Esophagus squamous epithelium (tissue), 5 donors: Measurements from ENCODE around the gene IDNK. TPM values are rescaled to one million over a fixed set of nuclear protein-coding genes. Genes with fewer than 3 reads are reported as not detected.
A peak's percentile ranks its signal among the peaks of the same experiment; 100 is the strongest.

ENCODE experiments used
- DNase-seq: peaks from one replicate; lab custom pipeline; 2025; lab: John Stamatoyannopoulos, UW
- H3K27ac ChIP-seq, 4 donors: fragments of 200-600 bp; sonication (generic); one replicate each; pipeline ENCODE4 v1.5.1; 2016 to 2019; ENCODE audit warnings: mild to moderate bottlenecking in 1 of 4
- H3K27me3 ChIP-seq, 4 donors: fragments of 200-600 bp; sonication (generic); 1 replicate in 3 of 4; 2 replicates in 1 of 4; pipeline versions ENCODE4 v1.5.1 to v1.6.0; 2017 to 2021; ENCODE audit warnings: antibody characterized with exemption in 1 of 4
- H3K36me3 ChIP-seq, 3 donors: fragments of 200-600 bp; sonication (generic); one replicate each; pipeline ENCODE4 v1.5.1; 2016 to 2019
- H3K4me1 ChIP-seq, 3 donors: fragments of 200-600 bp; sonication (generic); one replicate each; pipeline ENCODE4 v1.5.1; 2017 to 2019
- H3K4me3 ChIP-seq, 4 donors: fragments of 200-600 bp; sonication (generic); 1 replicate in 3 of 4; 2 replicates in 1 of 4; pipeline ENCODE4 v1.5.1; 2016 to 2019; ENCODE audit warnings: mild to moderate bottlenecking in 2 of 4, moderate library complexity in 1 of 4
- H3K9me3 ChIP-seq, 3 donors: fragments of 200-600 bp; sonication (generic); one replicate each; pipeline ENCODE4 v1.5.1; 2016 to 2019
- CTCF ChIP-seq, 6 experiments: fragments of 450-650 bp in 4 of 6; fragments of 200-600 bp in 2 of 6; sonication (generic) in 2 of 6; IDR thresholded peaks; one replicate each; pipeline ENCODE4 v1.5.1; 2016 to 2019; ENCODE audit warnings: antibody characterized with exemption in 6 of 6, mild to moderate bottlenecking in 4 of 6, moderate library complexity in 4 of 6
- POLR2A ChIP-seq, 4 donors: fragments of 450-650 bp; IDR thresholded peaks; one replicate each; pipeline ENCODE4 v1.6.1; 2017; ENCODE audit warnings: antibody characterized with exemption in 4 of 4, mild to moderate bottlenecking in 4 of 4, moderate library complexity in 3 of 4
- WGBS, 2 donors: methylation state at CpG; one replicate each; pipeline ENCODE4 v1.1.5; 2018; 5-methylcytosine and 5-hydroxymethylcytosine counted together
- intact Hi-C: fragments of 100-400 bp; cut with DNase I; formaldehyde crosslinking; loops from one replicate; pipeline ENCODE4 v1.15.0; 2022
- total RNA-seq, 4 donors: library from RNA; depleted of rRNA; stranded (reverse); fragments of >200 nt; gene quantifications; one replicate each; pipeline ENCODE4 v1.1.0, GENCODE V29; 2016
- donor health status: DM: yes; HTN: yes; CAD: no.

IDNK gene
- 1 to 10 TPM; 2.6 to 6.3 (median 3.9) TPM for total RNA-seq

GRCh38 chr9:83622939-83623678, at the start of gene IDNK:
IDNK (plus strand) TSS chr9:83623143; CDS start chr9:83623172, 29 bp downstream.
- intact Hi-C loops, result loop anchor here (10.0 kb wide), 1 partner anchor 292 kb away; no protein-coding TSS in a partner anchor
- H3K9me3 ChIP-seq, result no peaks in the 10 kb centered on the region
- H3K36me3 ChIP-seq, result peaks cover 0 to 16% (median 0%) of the 10 kb centered on the region in 3 donors
- TF ChIP-seq POLR2A (IDR thresholded peaks at IDR 0.05) (peak in 2 of 4 donors; percentile 48 to 55), CTCF (IDR thresholded peaks at IDR 0.05) (no peak)
- H3K27ac ChIP-seq, result peak within 1 kb of the TSS; percentile 87 to 93 (median 92)
- no peak for DNase-seq
- H3K4me3 ChIP-seq, result peak within 1 kb of the TSS; percentile 68 to 97 (median 84)
- H3K4me1 ChIP-seq, result peaks cover 4 to 32% (median 16%) of the 10 kb centered on the region in 3 donors
- WGBS, 2 donors, result 0 to 1% methylated on average over 19 to 23 of the region's 79 CpGs
- no peaks in the 10 kb centered on the region for H3K27me3 ChIP-seq

GRCh38 chr9:83574482-83574881, 48.5 kb upstream of the IDNK start:
- 58 to 65% methylated on average over 1 of the region's 1 CpG for WGBS, 2 donors
- Histone ChIP-seq H3K9me3 (peaks cover 0 to 5% (median 0%) of the 10 kb centered on the region in 3 donors), H3K27me3 (no peaks in the 10 kb centered on the region), H3K36me3 (no peaks in the 10 kb centered on the region), H3K4me1 (no peaks in the 10 kb centered on the region), H3K27ac (no peak overlapping the region), H3K4me3 (no peak overlapping the region)
- intact Hi-C loops, result no loop called here
- DNase-seq, result no peak
- TF ChIP-seq POLR2A (IDR thresholded peaks at IDR 0.05) (no peak), CTCF (IDR thresholded peaks at IDR 0.05) (no peak)

GRCh38 chr9:83582029-83582428, 40.9 kb upstream of the IDNK start:
- no peak for DNase-seq
- no peak overlapping the region for H3K27ac ChIP-seq
- intact Hi-C loops, result no loop called here
- no peaks in the 10 kb centered on the region for H3K4me1 ChIP-seq
- no peaks in the 10 kb centered on the region for H3K36me3 ChIP-seq
- TF ChIP-seq POLR2A (IDR thresholded peaks at IDR 0.05), result no peak
- no peak for TF ChIP-seq CTCF (IDR thresholded peaks at IDR 0.05)
- no peak overlapping the region for H3K4me3 ChIP-seq
- WGBS, 2 donors, result 30 to 33% methylated on average over 1 of the region's 1 CpG
- peaks cover 0 to 5% (median 0%) of the 10 kb centered on the region in 3 donors for H3K9me3 ChIP-seq
- no peaks in the 10 kb centered on the region for H3K27me3 ChIP-seq

GRCh38 chr9:83583151-83584014, 39.6 kb upstream of the IDNK start:
- Histone ChIP-seq H3K4me1 (no peaks in the 10 kb centered on the region), H3K36me3 (no peaks in the 10 kb centered on the region), H3K27me3 (no peaks in the 10 kb centered on the region), H3K27ac (no peak overlapping the region), H3K4me3 (no peak overlapping the region), H3K9me3 (peaks cover 0 to 5% (median 0%) of the 10 kb centered on the region in 3 donors)
- WGBS, 2 donors, result 63 to 70% methylated on average over 5 to 6 of the region's 6 CpGs
- intact Hi-C loops, result no loop called here
- TF ChIP-seq POLR2A (IDR thresholded peaks at IDR 0.05) (no peak), CTCF (IDR thresholded peaks at IDR 0.05) (peak; percentile 15 to 72 (median 51))
- DNase-seq, result no peak
